IPS-18a (cell line): ENCODE measurements around the gene BCCIP.

ENCODE experiments used
- H3K27ac ChIP-seq: one replicate; pipeline ENCODE4 v1.5.1; 2013; ENCODE audit warnings: low read length
- H3K27me3 ChIP-seq: one replicate; pipeline ENCODE4 v1.6.1; 2013; ENCODE audit warnings: mild to moderate bottlenecking, low read length; ENCODE audit not compliant: control insufficient read depth, insufficient read depth
- H3K36me3 ChIP-seq: one replicate; pipeline ENCODE4 v1.6.1; 2013; ENCODE audit warnings: low read depth, low read length; ENCODE audit not compliant: control insufficient read depth
- H3K4me1 ChIP-seq: one replicate; pipeline ENCODE4 v1.6.1; 2013; ENCODE audit warnings: low read depth, low read length; ENCODE audit not compliant: control insufficient read depth
- H3K4me3 ChIP-seq: one replicate; pipeline ENCODE4 v1.5.1; 2013; ENCODE audit warnings: low read length
- H3K9ac ChIP-seq: one replicate; pipeline ENCODE4 v1.6.1; 2013; ENCODE audit warnings: mild to moderate bottlenecking, low read length, moderate library complexity
- H3K9me3 ChIP-seq: one replicate; pipeline ENCODE4 v1.6.1; 2013; ENCODE audit warnings: low read depth, low read length; ENCODE audit not compliant: control insufficient read depth

BCCIP gene

GRCh38 chr10:125822878-125823662 is at the start of gene BCCIP, which contains the start of gene UROS:
Gene BCCIP, plus strand, starts transcription at chr10:125823546. Its CDS starts 12 bp downstream, at chr10:125823558.
Gene UROS, minus strand, starts transcription at chr10:125823258. Its CDS starts 6,759 bp downstream, at chr10:125816499.
- Histone ChIP-seq H3K36me3 (peaks cover 23% of the 10 kb centered on the region), H3K4me3 (peak within 1 kb of the TSS; percentile 97), H3K9me3 (no peaks in the 10 kb centered on the region), H3K27me3 (no peaks in the 10 kb centered on the region), H3K9ac (peak within 1 kb of the TSS; percentile 90), H3K27ac (peak within 1 kb of the TSS; percentile 99), H3K4me1 (peaks cover 5% of the 10 kb centered on the region)

DNA sequence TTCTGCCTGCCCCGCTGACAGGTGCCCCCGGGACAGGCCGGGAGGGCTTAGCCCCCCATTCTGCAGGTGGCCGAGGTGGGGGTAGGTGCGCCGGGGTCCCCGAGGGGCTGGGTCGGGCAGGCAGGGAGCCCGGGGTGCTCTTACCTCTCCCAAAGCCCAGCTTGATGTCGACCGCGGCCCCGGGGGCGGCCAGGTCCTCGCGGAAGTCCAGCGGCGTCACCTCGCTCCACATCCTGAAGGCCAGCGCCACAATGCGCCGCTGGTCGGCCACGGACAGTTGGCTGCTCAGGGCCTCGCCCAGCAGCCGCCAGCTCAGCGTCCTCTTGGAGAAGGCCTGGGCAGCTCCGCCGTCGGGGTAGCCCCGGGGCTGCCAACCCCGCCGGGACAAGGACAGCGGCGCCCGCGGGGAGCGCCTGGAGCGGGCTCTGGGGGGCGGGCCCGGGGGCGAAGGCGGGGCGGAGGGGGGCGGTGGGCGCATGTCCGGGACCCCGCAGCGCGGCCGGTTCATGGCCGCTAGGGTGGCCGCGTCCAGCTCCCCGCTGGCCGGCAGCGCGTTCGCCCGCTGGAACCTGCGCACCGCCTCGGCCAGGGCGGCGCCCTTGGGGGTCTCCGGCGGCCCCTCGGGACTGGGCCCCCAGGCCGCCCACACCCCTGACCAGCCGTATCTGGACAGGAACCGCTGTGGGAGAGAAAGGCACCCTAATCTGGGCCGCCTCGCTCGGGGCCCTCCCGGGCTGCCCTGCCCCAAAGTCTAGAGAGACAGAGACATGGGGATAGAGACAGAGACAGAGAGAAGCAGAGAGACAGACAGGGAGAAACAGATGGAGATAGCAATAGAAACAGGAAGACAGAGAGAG is 49.4 kb upstream of the BCCIP start:
- H3K36me3 ChIP-seq = no peaks in the 10 kb centered on the region
- H3K9ac ChIP-seq = no peak overlapping the region
- H3K4me3 ChIP-seq = no peak overlapping the region
- no peaks in the 10 kb centered on the region for H3K27me3 ChIP-seq
- no peaks in the 10 kb centered on the region for H3K4me1 ChIP-seq
- no peak overlapping the region for H3K27ac ChIP-seq
- H3K9me3 ChIP-seq = no peaks in the 10 kb centered on the region

GRCh38 chr10:125774581-125775191 is 48.7 kb upstream of the BCCIP start:
- no peak overlapping the region for H3K27ac ChIP-seq

DNA sequence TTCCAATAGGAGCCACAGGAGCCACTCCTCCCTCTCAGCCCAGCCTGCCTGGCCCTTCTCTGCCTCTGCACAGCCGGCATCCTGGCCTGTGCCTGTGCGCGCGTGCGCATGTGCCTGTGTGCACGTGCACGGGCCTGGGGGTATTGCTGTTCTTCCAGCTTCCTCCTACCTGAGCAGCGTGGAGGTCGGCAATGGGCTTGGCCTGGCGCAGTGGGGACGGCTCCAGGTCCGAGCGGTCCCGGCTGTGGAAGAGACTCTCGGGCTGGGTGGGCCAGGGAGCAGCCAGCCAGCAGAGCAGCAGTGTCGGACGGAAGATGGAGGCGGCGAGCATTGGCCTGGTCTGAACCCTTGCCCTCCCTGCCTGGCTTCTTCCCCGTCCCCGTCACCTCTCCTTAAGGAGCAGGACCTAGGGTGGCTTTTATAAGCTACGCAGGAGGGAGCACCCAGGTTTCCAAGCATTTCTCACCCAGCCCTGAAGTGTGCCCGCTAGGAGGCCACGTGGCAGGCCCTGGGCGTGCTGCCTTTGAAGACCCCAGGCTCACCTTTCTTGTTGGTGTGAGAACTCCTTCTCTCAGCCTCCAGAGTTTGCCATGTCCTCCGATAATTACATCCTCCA is 47.7 kb upstream of the BCCIP start, which contains the start of gene MMP21:
Gene MMP21, minus strand, starts transcription at position 331 of the 616 bp plus-strand sequence. Its CDS starts 0 bp downstream, at position 331.
- Histone ChIP-seq H3K9ac (no peak within 1 kb of the TSS), H3K36me3 (no peaks in the 10 kb centered on the region), H3K27ac (no peak within 1 kb of the TSS), H3K27me3 (no peaks in the 10 kb centered on the region), H3K4me3 (no peak within 1 kb of the TSS), H3K9me3 (no peaks in the 10 kb centered on the region), H3K4me1 (no peaks in the 10 kb centered on the region)

More at GRCh38 chr10:125774581-125775191, 48.7 kb upstream of the BCCIP start:
- H3K27me3 ChIP-seq = no peaks in the 10 kb centered on the region
- no peaks in the 10 kb centered on the region for H3K36me3 ChIP-seq
- H3K4me1 ChIP-seq = no peaks in the 10 kb centered on the region
- H3K9ac ChIP-seq = no peak overlapping the region
- no peaks in the 10 kb centered on the region for H3K9me3 ChIP-seq
- H3K4me3 ChIP-seq = no peak overlapping the region

- Histone ChIP-seq H3K4me3 (no peak overlapping the region), H3K9me3 (no peaks in the 10 kb centered on the region), H3K4me1 (no peaks in the 10 kb centered on the region), H3K27me3 (no peaks in the 10 kb centered on the region), H3K9ac (no peak overlapping the region), H3K27ac (no peak overlapping the region), H3K36me3 (no peaks in the 10 kb centered on the region)
Measured at GRCh38 chr10:125777806-125778205, 45.5 kb upstream of the BCCIP start.

GRCh38 chr10:125778556-125778955 is 44.8 kb upstream of the BCCIP start:
- Histone ChIP-seq H3K4me3 (no peak overlapping the region), H3K9me3 (no peaks in the 10 kb centered on the region), H3K36me3 (no peaks in the 10 kb centered on the region), H3K27me3 (no peaks in the 10 kb centered on the region), H3K9ac (no peak overlapping the region), H3K4me1 (no peaks in the 10 kb centered on the region), H3K27ac (no peak overlapping the region)

DNA sequence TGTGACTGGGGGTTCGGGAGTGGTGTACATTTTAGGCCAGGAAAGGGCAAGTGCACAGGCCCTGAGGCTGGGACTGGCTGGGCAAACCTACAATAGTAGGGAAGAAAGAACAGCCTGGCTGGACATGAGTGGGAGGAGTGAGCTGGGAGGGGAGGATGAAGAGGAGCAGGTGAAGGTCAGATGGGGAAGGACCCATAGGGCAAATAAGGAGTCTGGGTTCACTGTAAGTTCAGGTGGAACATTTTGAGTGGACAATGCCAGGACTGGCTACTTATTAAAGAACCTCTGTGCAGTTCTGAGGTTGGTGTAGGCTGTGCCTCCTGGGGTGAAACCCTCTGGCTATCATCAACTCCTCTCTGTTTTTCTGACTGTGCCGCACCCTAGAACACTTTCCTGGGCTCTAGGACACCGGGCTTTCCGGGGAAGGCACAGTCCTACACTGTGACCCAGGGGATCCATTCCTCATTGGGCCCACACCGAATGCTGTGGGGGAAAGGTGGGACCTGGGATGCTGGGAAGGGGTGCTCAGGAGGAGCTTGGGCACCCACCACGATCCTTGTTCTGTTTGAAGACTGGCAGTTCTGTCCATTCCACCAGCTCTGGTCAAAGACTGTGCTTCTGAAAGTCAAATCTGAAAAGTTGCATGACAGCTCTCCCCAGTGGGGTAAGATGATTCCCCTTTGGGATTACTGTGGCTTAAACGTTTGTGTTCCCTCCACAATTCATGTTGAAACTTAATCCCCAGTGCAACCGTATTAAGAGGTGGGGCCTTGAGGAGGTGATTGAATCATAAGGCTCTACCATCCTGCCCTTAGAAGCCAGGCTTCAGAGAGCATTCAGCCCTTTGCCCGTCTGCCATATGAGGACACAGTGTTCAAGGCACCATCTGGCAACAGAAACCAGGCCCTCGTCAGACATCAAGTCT is 43.7 kb upstream of the BCCIP start:
- Histone ChIP-seq H3K4me3 (no peak overlapping the region), H3K36me3 (no peaks in the 10 kb centered on the region), H3K27ac (no peak overlapping the region), H3K27me3 (no peaks in the 10 kb centered on the region), H3K9me3 (no peaks in the 10 kb centered on the region), H3K9ac (no peak overlapping the region), H3K4me1 (no peaks in the 10 kb centered on the region)

- Histone ChIP-seq H3K27me3 (no peaks in the 10 kb centered on the region), H3K36me3 (no peaks in the 10 kb centered on the region), H3K27ac (no peak overlapping the region), H3K9me3 (no peaks in the 10 kb centered on the region), H3K9ac (no peak overlapping the region), H3K4me1 (no peaks in the 10 kb centered on the region), H3K4me3 (no peak overlapping the region)
Measured at GRCh38 chr10:125781374-125781773, 42.0 kb upstream of the BCCIP start.

GRCh38 chr10:125782054-125782453 is 41.3 kb upstream of the BCCIP start:
- Histone ChIP-seq H3K27ac (no peak overlapping the region), H3K4me1 (no peaks in the 10 kb centered on the region), H3K9me3 (no peaks in the 10 kb centered on the region), H3K27me3 (no peaks in the 10 kb centered on the region), H3K4me3 (no peak overlapping the region), H3K9ac (no peak overlapping the region), H3K36me3 (no peaks in the 10 kb centered on the region)

DNA sequence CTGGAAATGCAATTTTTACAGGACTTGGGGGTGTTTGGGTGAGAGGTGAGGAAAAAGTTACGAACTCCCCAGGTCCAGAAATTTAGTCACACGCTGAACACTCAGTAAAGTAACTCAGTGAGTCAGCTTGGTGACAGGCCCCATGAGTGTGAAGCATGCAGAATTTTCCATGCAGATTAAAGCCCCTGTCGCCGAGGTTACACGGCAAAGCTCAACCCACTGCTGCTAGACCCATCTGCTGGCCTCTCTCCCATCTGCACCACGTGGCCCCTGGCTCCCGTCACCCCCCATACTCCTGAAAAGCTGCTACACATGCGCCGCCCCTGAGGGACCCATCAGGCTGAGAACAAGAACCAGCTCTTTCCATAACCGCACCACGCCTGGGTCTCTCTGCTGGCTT is 40.7 kb upstream of the BCCIP start:
- no peak overlapping the region for H3K9ac ChIP-seq
- no peaks in the 10 kb centered on the region for H3K27me3 ChIP-seq
- H3K4me1 ChIP-seq = no peaks in the 10 kb centered on the region
- no peaks in the 10 kb centered on the region for H3K36me3 ChIP-seq
- no peak overlapping the region for H3K4me3 ChIP-seq
- H3K9me3 ChIP-seq = no peaks in the 10 kb centered on the region
- no peak overlapping the region for H3K27ac ChIP-seq
